Panc1 (cell line): ENCODE results near the gene CEP41. TPM values are rescaled to one million over a fixed set of nuclear protein-coding genes. Genes with fewer than 3 reads are reported as not detected.

ENCODE experiments used
- ATAC-seq: fragments of 200-7000 bp; cut with Tn5 transposase; 2 replicates; pipeline ENCODE4 v1.9.1; 2020; ENCODE audit warnings: mild to moderate bottlenecking, moderate library complexity
- BruUV-seq: library from RNA; stranded (reverse); fragments of 400-500 nt; replicated peaks from 2 replicates; lab custom pipeline; 2021; lab: Mats Ljungman, UMichigan
- CTCF ChIA-PET: fragments of 300-600 bp; sonication (Branson Sonifier 250); formaldehyde crosslinking; loops from one replicate; lab custom pipeline; 2022; ENCODE audit warnings: antibody characterized with exemption; lab: Charles Lee
- POLR2A ChIA-PET: fragments of 300-600 bp; sonication (Branson Sonifier 250); formaldehyde crosslinking; loops from one replicate; lab custom pipeline; 2022; ENCODE audit warnings: antibody characterized with exemption; lab: Charles Lee
- DNase-seq: peaks from one replicate; pipeline ENCODE4 v3.0.0-alpha.2; 2010; ENCODE audit warnings: low read depth, low spot score
- H3K27ac ChIP-seq: 2 replicates; pipeline ENCODE4 v1.5.1; 2011; ENCODE audit warnings: mild to moderate bottlenecking, low read length, inconsistent platforms
- H3K27me3 ChIP-seq: fragments of 200-500 bp; sonication (Bioruptor generic); 2 replicates; pipeline ENCODE4 v1.6.0; 2014; ENCODE audit warnings: low read length, inconsistent platforms; ENCODE audit not compliant: control insufficient read depth, insufficient read depth
- H3K36me3 ChIP-seq: fragments of 200-500 bp; sonication (Bioruptor generic); 2 replicates; pipeline ENCODE4 v1.5.1; 2014; ENCODE audit warnings: inconsistent platforms, mild to moderate bottlenecking, low read length, moderate library complexity; ENCODE audit not compliant: control insufficient read depth, insufficient read depth
- H3K4me1 ChIP-seq: 2 replicates; pipeline ENCODE4 v1.5.1; 2011; ENCODE audit warnings: inconsistent platforms, mild to moderate bottlenecking, low read length, moderate library complexity; ENCODE audit not compliant: control insufficient read depth, insufficient read depth
- H3K4me3 ChIP-seq, 2 experiments: 2 replicates each; pipeline ENCODE4 v1.5.1; 2011 to 2012; ENCODE audit warnings: low read depth in 2 of 2, low read length in 2 of 2, mild to moderate bottlenecking in 2 of 2, inconsistent platforms in 1 of 2, moderate library complexity in 1 of 2
- H3K9me3 ChIP-seq: fragments of 200-500 bp; sonication (Bioruptor generic); 2 replicates; pipeline ENCODE4 v1.5.1; 2014; ENCODE audit warnings: low read depth, mild to moderate bottlenecking, inconsistent platforms, low read length, moderate library complexity; ENCODE audit not compliant: control insufficient read depth, insufficient read depth
- POLR2AphosphoS5 ChIP-seq: IDR thresholded peaks from 2 replicates; pipeline ENCODE4 v1.6.1; 2012; ENCODE audit warnings: mild to moderate bottlenecking, low read depth, low read length, moderate library complexity
- SIN3A ChIP-seq: IDR thresholded peaks from 2 replicates; pipeline ENCODE4 v1.6.1; 2012; ENCODE audit warnings: low read depth, mild to moderate bottlenecking, low read length, moderate library complexity, borderline replicate concordance; ENCODE audit not compliant: insufficient read depth
- TCF7L2 ChIP-seq: IDR thresholded peaks from 2 replicates; pipeline ENCODE4 v1.6.1; 2011; ENCODE audit warnings: mild to moderate bottlenecking, low read depth, low read length, inconsistent platforms
- in situ Hi-C: cut with HindIII; loops from 2 replicates; pipeline ENCODE4 v1.10.0; 2016; ENCODE audit warnings: low sequenced_read_pairs, low pct_unique_long_range_greater_than_20kb
- intact Hi-C: fragments of 100-400 bp; cut with micrococcal nuclease; formaldehyde crosslinking; loops from one replicate; pipeline ENCODE4 v1.10.0; 2022; ENCODE audit not compliant: unreplicated experiment
- total RNA-seq: library from RNA; stranded (reverse); gene quantifications from one replicate; pipeline ENCODE4 v1.2.1, GENCODE V29; 2021; ENCODE audit not compliant: unreplicated experiment
- TF ChIP-seq, protein P1 (sequence below): fragments of 450-650 bp; IDR thresholded peaks from 2 replicates; pipeline ENCODE4 v1.5.1; 2017; ENCODE audit warnings: mild to moderate bottlenecking
- TF ChIP-seq, protein P2 (sequence below), 2 experiments: IDR thresholded peaks; 2 replicates each; pipeline ENCODE4 v1.6.1; 2011 to 2012; ENCODE audit warnings: low read depth in 2 of 2, control low read depth in 1 of 2, low read length in 1 of 2, mild to moderate bottlenecking in 1 of 2, moderate library complexity in 1 of 2; ENCODE audit not compliant: insufficient read depth in 1 of 2

The CEP41 gene
- total RNA-seq, 1 experiment from 2014 or later = 13.2 TPM

DNA sequence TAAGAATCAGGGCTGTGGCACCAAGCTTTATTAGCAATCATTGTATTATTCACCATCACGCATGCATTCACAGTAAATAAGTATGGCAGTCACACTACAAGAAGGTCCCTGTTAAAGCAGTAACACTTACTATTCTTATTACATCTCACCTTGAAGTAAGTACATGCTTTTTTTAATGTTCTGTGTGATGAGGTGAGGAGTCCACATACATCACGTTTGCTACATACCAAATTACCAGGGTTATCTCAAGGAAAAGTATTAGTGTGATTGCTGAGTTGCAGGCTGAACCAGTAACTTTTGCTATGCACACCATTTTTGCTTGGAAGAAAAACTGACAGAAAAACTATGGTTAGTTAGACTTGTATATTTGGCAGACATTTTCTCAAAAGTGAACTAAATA lies 35.8 kb downstream of the CEP41 start:
- no peaks in the 10 kb centered on the region for H3K36me3 ChIP-seq
- no peak overlapping the region for H3K4me3 ChIP-seq
- in situ Hi-C loops (no loop called here), intact Hi-C loops (no loop called here)
- no peaks in the 10 kb centered on the region for H3K27me3 ChIP-seq
- ATAC-seq (no peak), DNase-seq (no peak)
- no peaks in the 10 kb centered on the region for H3K9me3 ChIP-seq
- CTCF ChIA-PET = no interaction called here
- H3K4me1 ChIP-seq = no peaks in the 10 kb centered on the region
- POLR2A ChIA-PET = no interaction called here
- H3K27ac ChIP-seq = no peak overlapping the region
- TF ChIP-seq, protein P1, sequence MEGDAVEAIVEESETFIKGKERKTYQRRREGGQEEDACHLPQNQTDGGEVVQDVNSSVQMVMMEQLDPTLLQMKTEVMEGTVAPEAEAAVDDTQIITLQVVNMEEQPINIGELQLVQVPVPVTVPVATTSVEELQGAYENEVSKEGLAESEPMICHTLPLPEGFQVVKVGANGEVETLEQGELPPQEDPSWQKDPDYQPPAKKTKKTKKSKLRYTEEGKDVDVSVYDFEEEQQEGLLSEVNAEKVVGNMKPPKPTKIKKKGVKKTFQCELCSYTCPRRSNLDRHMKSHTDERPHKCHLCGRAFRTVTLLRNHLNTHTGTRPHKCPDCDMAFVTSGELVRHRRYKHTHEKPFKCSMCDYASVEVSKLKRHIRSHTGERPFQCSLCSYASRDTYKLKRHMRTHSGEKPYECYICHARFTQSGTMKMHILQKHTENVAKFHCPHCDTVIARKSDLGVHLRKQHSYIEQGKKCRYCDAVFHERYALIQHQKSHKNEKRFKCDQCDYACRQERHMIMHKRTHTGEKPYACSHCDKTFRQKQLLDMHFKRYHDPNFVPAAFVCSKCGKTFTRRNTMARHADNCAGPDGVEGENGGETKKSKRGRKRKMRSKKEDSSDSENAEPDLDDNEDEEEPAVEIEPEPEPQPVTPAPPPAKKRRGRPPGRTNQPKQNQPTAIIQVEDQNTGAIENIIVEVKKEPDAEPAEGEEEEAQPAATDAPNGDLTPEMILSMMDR = no peak
- TF ChIP-seq TCF7L2 (no peak), SIN3A (no peak), POLR2AphosphoS5 (no peak)
- TF ChIP-seq, protein P2, sequence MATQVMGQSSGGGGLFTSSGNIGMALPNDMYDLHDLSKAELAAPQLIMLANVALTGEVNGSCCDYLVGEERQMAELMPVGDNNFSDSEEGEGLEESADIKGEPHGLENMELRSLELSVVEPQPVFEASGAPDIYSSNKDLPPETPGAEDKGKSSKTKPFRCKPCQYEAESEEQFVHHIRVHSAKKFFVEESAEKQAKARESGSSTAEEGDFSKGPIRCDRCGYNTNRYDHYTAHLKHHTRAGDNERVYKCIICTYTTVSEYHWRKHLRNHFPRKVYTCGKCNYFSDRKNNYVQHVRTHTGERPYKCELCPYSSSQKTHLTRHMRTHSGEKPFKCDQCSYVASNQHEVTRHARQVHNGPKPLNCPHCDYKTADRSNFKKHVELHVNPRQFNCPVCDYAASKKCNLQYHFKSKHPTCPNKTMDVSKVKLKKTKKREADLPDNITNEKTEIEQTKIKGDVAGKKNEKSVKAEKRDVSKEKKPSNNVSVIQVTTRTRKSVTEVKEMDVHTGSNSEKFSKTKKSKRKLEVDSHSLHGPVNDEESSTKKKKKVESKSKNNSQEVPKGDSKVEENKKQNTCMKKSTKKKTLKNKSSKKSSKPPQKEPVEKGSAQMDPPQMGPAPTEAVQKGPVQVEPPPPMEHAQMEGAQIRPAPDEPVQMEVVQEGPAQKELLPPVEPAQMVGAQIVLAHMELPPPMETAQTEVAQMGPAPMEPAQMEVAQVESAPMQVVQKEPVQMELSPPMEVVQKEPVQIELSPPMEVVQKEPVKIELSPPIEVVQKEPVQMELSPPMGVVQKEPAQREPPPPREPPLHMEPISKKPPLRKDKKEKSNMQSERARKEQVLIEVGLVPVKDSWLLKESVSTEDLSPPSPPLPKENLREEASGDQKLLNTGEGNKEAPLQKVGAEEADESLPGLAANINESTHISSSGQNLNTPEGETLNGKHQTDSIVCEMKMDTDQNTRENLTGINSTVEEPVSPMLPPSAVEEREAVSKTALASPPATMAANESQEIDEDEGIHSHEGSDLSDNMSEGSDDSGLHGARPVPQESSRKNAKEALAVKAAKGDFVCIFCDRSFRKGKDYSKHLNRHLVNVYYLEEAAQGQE (IDR thresholded peaks at IDR 0.05; ENCODE audit: insufficient read depth in 1 of 2, low read depth in 2 of 2, low read length in 1 of 2) = no peak
- BruUV-seq = no TSS peak

DNA sequence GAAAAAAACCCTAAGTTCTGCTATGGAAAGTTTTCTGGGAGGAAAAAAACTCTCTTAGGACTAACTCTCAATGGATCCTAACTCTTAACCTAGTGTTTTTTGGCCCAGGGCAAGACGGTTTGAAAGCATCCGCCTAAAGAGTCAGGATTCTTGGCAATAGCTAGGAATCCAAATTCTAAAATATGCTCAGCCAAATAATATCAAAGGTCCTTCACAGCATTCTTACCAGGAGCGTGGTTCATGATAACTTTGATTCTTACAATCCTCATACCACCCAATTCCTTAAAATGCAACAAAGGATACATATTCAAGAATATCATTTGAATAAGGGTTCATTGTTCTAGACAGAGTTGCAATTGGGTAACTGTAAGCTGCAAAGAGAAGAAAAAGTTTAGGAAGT lies 39.2 kb downstream of the CEP41 start:
- Histone ChIP-seq H3K27ac (no peak overlapping the region), H3K36me3 (no peaks in the 10 kb centered on the region), H3K4me3 (no peak overlapping the region), H3K27me3 (no peaks in the 10 kb centered on the region), H3K9me3 (no peaks in the 10 kb centered on the region), H3K4me1 (no peaks in the 10 kb centered on the region)
- no peak for DNase-seq
- no peak for ATAC-seq
- intact Hi-C loops = no loop called here
- TF ChIP-seq, protein P1 = no peak
- TF ChIP-seq TCF7L2 (no peak), POLR2AphosphoS5 (no peak), SIN3A (no peak)
- TF ChIP-seq, protein P2 (IDR thresholded peaks at IDR 0.05; ENCODE audit: insufficient read depth in 1 of 2, low read depth in 2 of 2, low read length in 1 of 2) = no peak
- CTCF ChIA-PET = no interaction called here
- BruUV-seq = no TSS peak
- POLR2A ChIA-PET = no interaction called here
- in situ Hi-C loops = no loop called here
